C4-2B (cell line): ENCODE results near the gene ANKS1B.

Source experiments
- CTCF ChIP-seq: fragments of 450-650 bp; conservative IDR thresholded peaks from 2 replicates; pipeline ENCODE4 v1.5.1; 2017; ENCODE audit warnings: mild to moderate bottlenecking
- ZFX ChIP-seq: fragments of 450-650 bp; IDR thresholded peaks from 2 replicates; pipeline ENCODE4 v1.6.1; 2017

- TF ChIP-seq CTCF (no peak), ZFX (no peak)
Measured at GRCh38 chr12:98741196-98741555, 1243.6 kb downstream of the ANKS1B start.
